GM23248 (cell line): ENCODE measurements around the gene NFIC. TPM values are rescaled to one million over a fixed set of nuclear protein-coding genes. Genes with fewer than 3 reads are reported as not detected.
A peak's percentile ranks its signal among the peaks of the same experiment; 100 is the strongest.

Experiments
- DNase-seq: peaks from one replicate; pipeline ENCODE4 v3.0.0-alpha.2; 2015
- H2AFZ ChIP-seq: fragments of 200-600 bp; sonication (generic); 2 replicates; pipeline ENCODE4 v1.6.1; 2016; ENCODE audit warnings: antibody characterized with exemption
- H3F3A ChIP-seq: fragments of 200-600 bp; sonication (generic); 2 replicates; pipeline ENCODE4 v1.6.1; 2016; ENCODE audit warnings: mild to moderate bottlenecking, antibody characterized with exemption, mixed run types; ENCODE audit not compliant: insufficient read depth
- H3K27ac ChIP-seq: fragments of 200-600 bp; sonication (generic); 2 replicates; pipeline ENCODE4 v1.5.1; 2016; ENCODE audit warnings: mild to moderate bottlenecking
- H3K27me3 ChIP-seq: fragments of 200-600 bp; sonication (generic); replicated peaks from 2 replicates; pipeline ENCODE4 v1.6.1; 2016; ENCODE audit warnings: mild to moderate bottlenecking; ENCODE audit not compliant: insufficient read depth
- H3K36me3 ChIP-seq: fragments of 200-600 bp; sonication (generic); 2 replicates; pipeline ENCODE4 v1.6.1; 2016; ENCODE audit warnings: low read depth, mild to moderate bottlenecking
- H3K4me1 ChIP-seq: fragments of 200-600 bp; sonication (generic); 2 replicates; pipeline ENCODE4 v1.6.1; 2016; ENCODE audit warnings: mild to moderate bottlenecking; ENCODE audit not compliant: insufficient read depth
- H3K4me2 ChIP-seq: fragments of 200-600 bp; sonication (generic); one replicate; pipeline ENCODE4 v1.6.1; 2016; ENCODE audit warnings: mild to moderate bottlenecking; ENCODE audit not compliant: unreplicated experiment
- H3K4me3 ChIP-seq: fragments of 200-600 bp; sonication (generic); 2 replicates; pipeline ENCODE4 v1.5.1; 2016; ENCODE audit warnings: mild to moderate bottlenecking
- H3K79me2 ChIP-seq: fragments of 200-600 bp; sonication (generic); 2 replicates; pipeline ENCODE4 v1.6.1; 2016; ENCODE audit warnings: mild to moderate bottlenecking; ENCODE audit not compliant: insufficient read depth
- H3K9ac ChIP-seq: fragments of 200-600 bp; sonication (generic); 2 replicates; pipeline ENCODE4 v1.6.1; 2016; ENCODE audit warnings: mild to moderate bottlenecking
- H3K9me2 ChIP-seq: fragments of 200-600 bp; sonication (generic); 2 replicates; pipeline ENCODE4 v1.6.1; 2016; ENCODE audit warnings: mixed run types, mild to moderate bottlenecking, moderate library complexity; ENCODE audit not compliant: insufficient read depth
- H3K9me3 ChIP-seq: fragments of 200-600 bp; sonication (generic); one replicate; pipeline ENCODE4 v1.6.1; 2017; ENCODE audit warnings: low read depth
- H4K20me1 ChIP-seq: fragments of 200-600 bp; sonication (generic); 2 replicates; pipeline ENCODE4 v1.6.0; 2016; ENCODE audit not compliant: insufficient read depth
- EZH2 ChIP-seq: fragments of 200-600 bp; sonication (generic); IDR thresholded peaks from 2 replicates; pipeline ENCODE4 v1.6.1; 2018; ENCODE audit warnings: antibody characterized with exemption, mild to moderate bottlenecking; ENCODE audit not compliant: insufficient read depth, poor library complexity, severe bottlenecking
- EZH2phosphoT487 ChIP-seq: fragments of 200-600 bp; sonication (generic); IDR thresholded peaks from 2 replicates; pipeline ENCODE4 v1.6.1; 2018; ENCODE audit warnings: antibody characterized with exemption, moderate library complexity, mild to moderate bottlenecking, low read depth; ENCODE audit not compliant: insufficient read depth
- WGBS, 2 experiments: methylation state at CpG; one replicate each; pipeline ENCODE4 v1.1.6; 2015 to 2017; ENCODE audit warnings: low lambda C conversion rate in 2 of 2, low coverage in 1 of 2; ENCODE audit errors: missing lambda C conversion rate in 2 of 2; 5-methylcytosine and 5-hydroxymethylcytosine counted together
- in situ Hi-C: fragments of 300-500 bp; cut with MboI; formaldehyde crosslinking; loops from 2 replicates; pipeline ENCODE4 v1.15.0; 2020
- polyA plus RNA-seq: library from polyadenylated mRNA; unstranded; fragments of >200 nt; fragmentation: Nextera tagmentation; extraction: Ambion mirVana; gene quantifications from 2 replicates; pipeline ENCODE4 v1.2.1, GENCODE V29; 2016
- total RNA-seq: library from RNA; depleted of rRNA; stranded (reverse); fragments of >200 nt; shearing (Covaris generic); gene quantifications from 2 replicates; pipeline ENCODE4 v1.2.3, GENCODE V29; 2014

NFIC gene
- total and polyA plus RNA-seq, 2 experiments from 2014 or later, result 50.4 to 108 TPM

DNA sequence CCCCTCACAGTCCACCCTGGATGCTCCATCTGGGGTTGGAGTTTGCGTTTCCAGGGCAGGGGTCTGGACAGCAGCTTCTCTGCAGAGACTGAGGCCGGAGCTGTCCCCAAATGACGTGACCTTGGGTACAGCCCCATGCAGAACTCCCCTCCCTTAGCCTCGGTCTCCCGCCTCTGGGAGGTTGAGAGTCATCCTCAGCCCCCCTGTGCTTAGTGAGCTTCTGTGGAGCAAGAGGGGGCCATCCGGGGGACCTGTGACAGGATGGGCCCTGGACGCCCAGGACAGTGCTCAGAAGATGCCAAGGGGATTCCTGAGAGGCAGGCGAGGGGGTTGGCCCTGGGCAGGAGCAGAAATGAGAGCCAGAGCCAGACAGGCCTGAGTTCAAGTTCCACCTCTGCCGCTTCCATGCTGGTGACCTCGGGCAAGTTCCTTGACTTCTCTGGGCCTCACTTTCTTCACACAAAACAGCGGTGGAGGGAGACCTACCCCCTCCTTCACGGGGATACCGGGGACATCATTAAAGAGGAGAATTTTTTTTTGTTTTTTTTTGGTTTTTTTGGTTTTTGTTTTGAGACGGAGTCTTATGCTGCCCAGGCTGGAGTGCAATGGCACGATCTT lies 93.7 kb downstream of the NFIC start:
- no peaks in the 10 kb centered on the region for H3K27me3 ChIP-seq
- H3K27ac ChIP-seq, result peak overlapping the region; percentile 84
- peaks cover 47% of the 10 kb centered on the region for H3K79me2 ChIP-seq
- TF ChIP-seq EZH2 (no peak), EZH2phosphoT487 (no peak)
- in situ Hi-C loops, result no loop called here
- H3K4me2 ChIP-seq, result no peak overlapping the region
- peaks cover 28% of the 10 kb centered on the region for H3K4me1 ChIP-seq
- H3K4me3 ChIP-seq, result no peak overlapping the region
- no peaks in the 10 kb centered on the region for H4K20me1 ChIP-seq
- peaks cover 20% of the 10 kb centered on the region; the same call in 1 of the 2 replicates for H3F3A ChIP-seq
- peaks cover 20% of the 10 kb centered on the region for H3K36me3 ChIP-seq
- no peaks in the 10 kb centered on the region for H3K9me3 ChIP-seq
- WGBS, 2 experiments, result 51 to 52% methylated on average over 13 to 15 of the region's 15 CpGs
- peak overlapping the region; percentile 51 for H3K9ac ChIP-seq
- H3K9me2 ChIP-seq, result no peaks in the 10 kb centered on the region
- DNase-seq, result no peak
- no peak overlapping the region for H2AFZ ChIP-seq

GRCh38 chr19:3462991-3463713 lies 96.8 kb downstream of the NFIC start:
- Histone ChIP-seq H3K27me3 (no peaks in the 10 kb centered on the region), H3K4me1 (peaks cover 22% of the 10 kb centered on the region), H3K4me3 (no peak overlapping the region), H3K79me2 (peaks cover 26% of the 10 kb centered on the region), H2AFZ (no peak overlapping the region), H3K27ac (no peak overlapping the region), H3K36me3 (peaks cover 12% of the 10 kb centered on the region; the same call in 1 of the 2 replicates), H3K9me3 (no peaks in the 10 kb centered on the region), H4K20me1 (no peaks in the 10 kb centered on the region), H3K4me2 (no peak overlapping the region), H3K9me2 (no peaks in the 10 kb centered on the region), H3F3A (peaks cover 20% of the 10 kb centered on the region; the same call in 1 of the 2 replicates), H3K9ac (no peak overlapping the region)
- 84 to 85% methylated on average over 21 to 58 of the region's 58 CpGs for WGBS, 2 experiments
- no peak for DNase-seq
- in situ Hi-C loops, result no loop called here
- TF ChIP-seq EZH2phosphoT487 (no peak), EZH2 (no peak)

- Histone ChIP-seq H3K4me1 (peaks cover 14% of the 10 kb centered on the region), H2AFZ (no peak overlapping the region), H3K27me3 (no peaks in the 10 kb centered on the region), H3K9me2 (no peaks in the 10 kb centered on the region), H3K27ac (no peak overlapping the region), H3K9me3 (no peaks in the 10 kb centered on the region), H3K9ac (no peak overlapping the region), H3K79me2 (peaks cover 23% of the 10 kb centered on the region), H4K20me1 (no peaks in the 10 kb centered on the region), H3K4me2 (no peak overlapping the region), H3F3A (0 out of 2 replicates have a peak, but pooled peaks cover 13% of the 10 kb centered on the region), H3K4me3 (no peak overlapping the region), H3K36me3 (peaks cover 12% of the 10 kb centered on the region; the same call in 1 of the 2 replicates)
- in situ Hi-C loops, result no loop called here
- 86 to 93% methylated on average over 30 to 54 of the region's 57 CpGs for WGBS, 2 experiments
- DNase-seq, result no peak
- TF ChIP-seq EZH2 (no peak), EZH2phosphoT487 (no peak)
These were observed 97.6 kb downstream of the NFIC start for GRCh38 chr19:3463714-3464586.

DNA sequence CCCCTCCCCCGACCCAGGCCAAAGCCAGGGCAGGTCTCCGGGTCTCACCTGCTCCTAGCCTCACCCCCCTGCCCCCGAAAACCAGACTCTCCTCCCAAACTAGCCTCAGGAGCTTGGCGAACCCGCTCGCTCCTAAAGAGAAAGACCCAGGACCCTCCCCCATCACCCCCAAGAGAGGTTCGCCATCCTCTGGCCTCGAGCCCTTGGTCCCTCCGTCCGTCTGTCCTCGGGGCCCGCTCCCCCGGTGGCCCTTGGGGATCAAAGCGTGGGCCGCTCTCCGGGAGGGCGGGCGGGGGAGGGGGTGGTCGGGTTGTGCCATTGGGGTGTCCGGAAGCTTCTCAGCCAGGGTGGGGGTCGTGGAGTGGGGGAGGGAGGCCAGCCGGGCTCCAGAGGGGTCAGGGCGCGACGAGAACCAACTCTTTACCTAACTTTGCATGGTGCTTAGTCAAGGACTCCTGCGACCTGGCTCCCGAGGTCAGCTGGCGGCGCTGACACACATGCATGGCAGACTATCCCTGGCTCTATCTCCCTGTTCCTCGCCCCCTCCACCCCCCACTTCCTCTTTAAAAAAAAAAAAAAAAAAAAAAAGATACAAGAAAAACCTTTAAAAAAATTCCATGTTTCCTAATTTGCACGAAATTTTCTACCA lies 98.3 kb downstream of the NFIC start:
- Histone ChIP-seq H3K9ac (no peak overlapping the region), H3K27me3 (no peaks in the 10 kb centered on the region), H3K4me1 (peaks cover 8% of the 10 kb centered on the region), H3F3A (0 out of 2 replicates have a peak, but pooled peaks cover 13% of the 10 kb centered on the region), H3K36me3 (peaks cover 12% of the 10 kb centered on the region; the same call in 1 of the 2 replicates), H4K20me1 (no peaks in the 10 kb centered on the region), H3K9me2 (no peaks in the 10 kb centered on the region), H2AFZ (no peak overlapping the region), H3K79me2 (peaks cover 22% of the 10 kb centered on the region), H3K9me3 (no peaks in the 10 kb centered on the region), H3K4me2 (no peak overlapping the region), H3K27ac (no peak overlapping the region), H3K4me3 (no peak overlapping the region)
- no peak for DNase-seq
- 77 to 82% methylated on average over 19 to 31 of the region's 31 CpGs for WGBS, 2 experiments
- in situ Hi-C loops, result no loop called here
- TF ChIP-seq EZH2 (no peak), EZH2phosphoT487 (no peak)
